HG02885 (cell line): ENCODE data around the gene CFAP74.
"Not testable (repeated sequence)": the region's sequence is repeated elsewhere in the genome, so short reads cannot be mapped to it uniquely, and the experiment has no call there.

Source experiments
- ATAC-seq: cut with Tn5 transposase; IDR thresholded peaks from one replicate; pipeline ENCODE4 v1.9.1; 2021; ENCODE audit warnings: mild to moderate bottlenecking; ENCODE audit not compliant: unreplicated experiment, poor library complexity

Gene CFAP74

DNA sequence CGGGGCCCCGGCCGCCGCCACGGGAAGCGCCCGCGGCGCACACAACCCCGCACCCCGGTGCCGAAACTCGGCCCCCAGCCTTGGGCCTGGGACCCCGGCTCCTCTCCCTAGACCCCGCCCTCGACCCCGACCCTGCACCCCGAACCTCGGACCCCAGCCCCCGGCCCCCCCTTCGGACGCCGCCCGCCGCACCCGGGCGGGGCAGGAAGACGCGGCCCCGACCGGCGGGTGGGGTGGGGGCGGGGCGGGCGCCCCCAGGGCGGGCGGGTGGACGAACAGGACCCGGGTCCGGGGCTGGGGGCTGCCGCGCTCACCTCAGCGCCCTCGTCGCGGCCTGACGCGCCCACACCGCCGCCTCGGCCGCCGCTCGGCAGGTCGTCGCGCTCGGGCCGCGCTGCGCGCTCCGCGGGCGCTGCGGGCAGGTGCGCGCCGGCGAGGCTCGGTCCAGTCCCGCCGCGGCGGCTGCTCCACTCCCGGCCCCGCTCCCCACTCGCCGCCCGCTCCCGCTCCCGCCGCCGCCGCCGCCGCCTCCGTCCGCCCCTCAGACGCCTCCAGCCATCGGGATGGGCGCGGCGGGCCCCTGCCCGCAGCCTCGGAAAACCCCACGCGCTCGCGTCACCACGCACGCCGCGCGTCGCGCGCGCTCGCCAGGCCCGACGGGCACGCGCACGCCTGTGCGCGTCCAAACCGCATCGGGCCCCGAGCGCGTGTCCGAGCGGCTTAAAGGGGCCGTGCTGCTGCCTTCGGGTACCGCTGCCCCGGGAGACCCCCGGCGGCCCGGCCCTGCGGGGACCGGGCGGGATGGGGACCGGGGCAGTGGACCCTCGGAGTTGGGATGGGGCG is 112.9 kb downstream of the CFAP74 start, which contains the start of gene GNB1:
GNB1 (minus strand) TSS at position 582 of the 843 bp plus-strand sequence. CDS start 65,634 bp downstream, outside the sequence.
- ATAC-seq = peak; percentile 78

DNA sequence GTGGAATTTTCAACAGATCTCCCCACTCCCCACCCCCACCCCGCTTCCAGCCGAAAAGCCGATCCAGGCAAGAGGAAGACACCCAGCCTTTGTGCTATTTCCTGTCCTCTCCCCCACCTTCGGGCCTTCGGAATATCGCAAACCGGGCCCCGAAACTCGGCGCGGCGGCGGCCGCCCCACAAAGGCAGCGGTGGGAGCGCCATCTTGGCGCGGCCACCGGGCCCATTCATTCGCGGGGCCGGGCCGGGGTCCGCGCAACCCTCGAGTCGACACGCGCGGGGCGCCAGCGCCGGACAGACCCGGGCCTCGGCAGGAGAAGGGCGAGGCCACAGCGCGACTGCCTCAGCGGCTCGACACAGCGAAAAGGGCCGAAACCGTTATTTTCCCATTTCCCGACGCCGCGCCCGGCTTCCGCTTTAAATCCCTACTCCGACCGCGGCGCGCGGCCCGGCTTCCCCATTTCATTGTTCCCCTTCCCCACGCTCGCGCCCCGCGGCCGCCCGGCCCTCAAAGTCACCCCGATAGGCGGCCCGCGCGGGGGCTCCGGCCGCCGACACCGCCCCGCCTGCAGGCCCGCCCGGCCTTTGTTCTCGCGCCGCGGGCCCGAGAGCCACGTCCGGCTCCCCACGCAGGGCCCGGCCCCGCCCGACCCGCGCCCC is 113.6 kb downstream of the CFAP74 start:
- peak; percentile 36 for ATAC-seq

DNA sequence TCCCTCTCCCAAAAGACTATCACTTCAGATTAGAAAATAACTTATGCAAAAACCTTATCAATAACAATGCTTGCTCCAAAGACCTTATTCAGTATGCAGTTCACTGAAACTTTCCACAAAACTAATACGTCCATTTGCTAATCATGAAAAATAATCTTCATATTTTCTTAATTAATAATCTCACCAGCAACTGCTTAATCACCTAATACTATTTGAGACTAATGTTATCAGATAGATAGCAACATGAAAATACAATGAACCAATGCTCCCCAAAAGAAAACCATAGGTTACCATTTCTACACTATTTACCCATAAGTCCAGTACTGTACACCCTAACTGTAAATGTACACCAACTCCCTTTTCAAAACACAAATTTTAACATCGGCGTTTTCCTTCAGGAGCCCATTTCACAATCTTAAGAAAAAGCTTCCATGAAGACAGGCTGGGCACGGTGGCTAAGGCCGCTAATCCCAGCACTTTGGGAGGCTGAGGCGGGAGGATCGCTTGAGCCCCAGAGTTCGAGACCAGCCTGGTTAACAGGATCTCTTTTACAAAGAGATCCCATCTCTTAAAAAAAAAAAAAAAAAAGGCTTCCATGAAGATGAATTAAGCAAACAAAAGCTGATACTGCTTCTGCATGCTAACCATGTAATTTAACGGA is 114.4 kb downstream of the CFAP74 start:
- ATAC-seq = no peak

DNA sequence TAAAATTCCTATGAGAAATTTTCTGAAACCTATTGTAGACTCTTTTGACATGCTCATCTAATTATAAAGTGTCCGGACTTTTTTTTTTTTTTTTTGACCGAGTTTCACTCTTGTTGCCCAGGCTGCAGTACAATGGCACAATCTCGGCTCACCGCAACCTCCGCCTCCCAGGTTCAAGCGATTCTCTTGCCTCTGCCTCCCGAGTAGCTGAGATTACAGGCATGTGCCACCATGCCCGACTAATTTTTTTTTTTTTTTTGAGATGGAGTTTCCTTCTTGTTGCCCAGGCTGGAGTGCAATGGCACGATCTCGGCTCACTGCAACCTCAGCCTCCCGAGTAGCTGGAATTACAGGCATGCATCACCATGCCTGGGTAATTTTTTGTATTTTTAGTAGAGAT is 119.7 kb downstream of the CFAP74 start:
- not testable (repeated sequence) for ATAC-seq

DNA sequence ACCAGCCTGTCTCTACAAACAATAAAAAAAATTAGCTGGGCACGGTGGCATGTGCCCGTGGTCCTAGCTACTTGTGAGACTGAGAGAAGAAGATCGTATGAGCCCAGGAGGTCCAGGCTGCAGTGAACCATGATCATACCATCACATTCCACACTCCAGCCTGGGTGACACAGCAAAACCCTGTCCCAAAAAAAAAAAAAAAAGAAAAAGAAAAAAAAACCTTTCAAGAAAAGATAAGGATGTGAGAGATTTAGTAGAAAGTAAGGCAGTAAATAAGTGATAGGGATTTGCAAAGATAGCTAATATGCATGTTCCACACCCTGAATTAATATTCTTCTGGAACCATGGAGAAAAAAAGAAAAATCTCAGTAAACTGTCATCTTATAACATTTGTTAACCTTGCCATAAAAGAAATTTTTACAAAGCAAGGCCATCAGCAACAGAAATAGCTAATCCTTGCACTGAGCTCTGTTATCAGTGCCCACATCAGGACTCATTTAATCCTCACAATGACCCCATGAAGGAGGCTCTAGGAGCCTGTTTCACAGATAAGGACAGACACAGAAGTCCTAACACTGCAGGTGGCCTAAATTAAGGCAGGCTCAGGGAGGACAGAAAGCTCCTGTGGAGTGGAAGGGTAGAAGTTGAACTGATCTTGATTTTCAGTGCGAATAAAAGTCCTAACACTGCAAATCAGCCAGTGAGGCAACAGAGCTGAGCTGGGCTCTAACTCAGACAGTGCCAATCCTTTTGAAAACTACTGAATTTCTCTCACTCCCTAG is 120.3 kb downstream of the CFAP74 start:
- ATAC-seq = no peak

DNA sequence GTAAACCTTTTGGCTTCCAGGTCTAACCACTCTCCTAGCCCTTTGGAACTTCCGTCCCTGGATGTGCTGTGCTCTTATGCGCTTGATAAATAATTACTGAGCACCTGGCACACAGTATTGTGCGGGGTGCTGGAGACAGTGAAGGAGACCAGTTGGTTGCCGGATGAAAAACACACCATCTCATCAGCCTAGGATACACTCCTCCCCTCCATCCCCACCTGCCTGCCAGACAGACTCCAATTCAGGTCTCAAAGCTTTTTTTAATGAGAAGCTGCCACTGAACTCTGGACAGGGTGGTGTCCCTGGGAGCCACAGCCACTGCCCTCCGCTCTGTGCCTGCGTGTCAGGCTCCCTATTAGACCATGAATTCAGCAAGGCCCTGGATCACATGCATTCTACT is 121.9 kb downstream of the CFAP74 start:
- no peak for ATAC-seq

DNA sequence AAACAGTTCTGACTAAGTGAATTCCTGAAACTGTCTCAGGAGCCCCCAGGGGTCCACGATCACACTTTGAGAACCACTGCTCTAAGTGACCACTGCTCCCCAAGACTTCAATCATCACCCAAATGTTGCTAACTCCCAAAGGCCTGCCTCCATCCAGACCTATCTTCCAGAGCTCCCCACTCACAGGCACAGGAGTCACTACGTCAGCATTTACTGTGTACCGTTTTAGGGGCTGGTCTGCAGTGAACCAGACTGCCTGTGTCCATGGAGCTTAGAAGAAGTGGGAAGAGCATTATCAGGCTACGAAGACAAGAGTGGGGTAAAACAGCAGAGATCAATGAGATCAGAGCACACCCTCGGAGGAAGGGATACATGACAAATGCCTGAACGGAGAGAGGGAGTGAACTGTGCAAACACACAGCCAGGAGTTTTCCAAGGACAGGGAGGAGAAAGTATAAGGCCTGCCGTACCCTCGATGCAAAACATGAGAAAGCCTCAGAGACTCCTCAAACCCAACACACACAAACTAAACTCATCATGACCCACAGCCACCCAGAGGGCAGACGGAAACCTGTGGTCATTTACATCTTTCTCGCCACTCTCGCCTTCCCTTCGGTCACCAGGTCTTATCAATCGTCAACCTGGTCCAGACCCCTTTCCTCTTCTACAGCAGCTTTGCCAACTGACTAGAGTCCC is 122.8 kb downstream of the CFAP74 start:
- no peak for ATAC-seq

DNA sequence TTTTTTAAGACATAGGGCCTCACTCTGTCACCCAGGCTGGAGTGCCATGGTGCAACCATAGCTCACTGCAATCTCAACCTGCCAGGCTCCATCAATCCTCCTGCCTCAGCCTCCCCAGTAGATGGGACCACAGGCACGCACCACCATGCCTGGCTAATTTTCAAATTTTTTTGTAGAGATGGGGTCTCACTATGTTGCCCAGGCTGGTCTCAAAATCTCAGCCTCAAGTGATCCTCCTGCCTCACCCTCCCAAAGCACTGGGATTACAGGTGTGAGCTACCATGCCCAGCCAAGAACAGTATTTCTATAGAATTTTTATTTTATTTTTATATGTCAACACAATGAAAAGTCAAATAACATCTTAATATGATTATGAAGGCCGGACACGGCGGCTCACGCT is 123.6 kb downstream of the CFAP74 start:
- ATAC-seq = no peak

DNA sequence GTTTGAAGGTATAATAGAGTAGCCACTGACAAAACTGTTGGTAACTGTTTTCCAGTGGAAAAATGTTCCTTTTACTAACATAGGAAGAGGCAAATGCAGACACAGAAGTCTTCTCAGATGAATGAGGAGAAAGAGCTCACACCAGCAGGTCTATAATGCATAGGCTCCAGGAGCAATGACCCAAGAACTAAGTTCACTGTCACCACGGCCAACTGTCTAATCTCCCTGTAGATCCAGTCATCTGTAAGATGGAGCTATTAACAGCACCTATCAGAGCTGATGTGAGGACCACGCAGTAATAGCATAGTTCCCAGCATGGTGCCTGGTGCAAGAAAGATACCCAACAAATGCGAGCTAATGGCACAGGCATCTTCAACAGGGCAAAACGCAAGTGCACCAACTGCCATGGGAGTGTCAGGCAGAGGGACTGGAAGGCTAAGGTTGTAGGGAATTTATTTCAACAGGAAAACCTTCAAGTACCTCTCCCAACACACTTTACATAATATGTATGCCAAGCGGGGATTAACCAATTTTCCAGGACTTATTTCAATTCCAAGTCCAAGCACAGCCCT is 125.6 kb downstream of the CFAP74 start:
- ATAC-seq = no peak

DNA sequence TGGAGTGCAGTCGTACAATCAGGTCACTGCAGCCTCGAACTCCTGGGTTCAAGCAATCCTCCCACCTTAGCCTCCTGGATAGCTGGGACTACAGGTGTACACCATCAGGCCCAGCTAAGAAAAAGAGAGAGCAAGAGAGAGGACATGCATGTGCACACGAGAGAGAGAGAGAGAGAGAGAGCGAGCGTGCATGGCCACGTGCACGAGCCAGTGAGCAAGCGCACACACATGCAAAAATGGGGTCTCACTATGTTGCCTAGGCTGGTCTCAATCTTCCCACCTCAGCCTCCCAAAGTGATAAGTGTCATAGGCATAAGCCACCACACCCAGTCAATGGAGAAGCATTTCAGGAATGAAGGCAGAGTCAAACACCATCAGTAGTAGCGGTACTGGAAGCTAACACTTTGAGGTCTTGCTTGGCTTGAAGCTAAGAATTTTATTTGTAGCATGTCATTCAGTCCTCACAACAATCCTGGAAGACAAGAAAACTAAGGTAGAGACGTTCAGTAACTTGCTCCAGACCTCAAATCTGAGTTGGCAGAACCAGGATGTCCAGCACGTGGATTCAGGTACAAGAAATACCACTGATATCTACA is 127.2 kb downstream of the CFAP74 start:
- ATAC-seq = no peak

DNA sequence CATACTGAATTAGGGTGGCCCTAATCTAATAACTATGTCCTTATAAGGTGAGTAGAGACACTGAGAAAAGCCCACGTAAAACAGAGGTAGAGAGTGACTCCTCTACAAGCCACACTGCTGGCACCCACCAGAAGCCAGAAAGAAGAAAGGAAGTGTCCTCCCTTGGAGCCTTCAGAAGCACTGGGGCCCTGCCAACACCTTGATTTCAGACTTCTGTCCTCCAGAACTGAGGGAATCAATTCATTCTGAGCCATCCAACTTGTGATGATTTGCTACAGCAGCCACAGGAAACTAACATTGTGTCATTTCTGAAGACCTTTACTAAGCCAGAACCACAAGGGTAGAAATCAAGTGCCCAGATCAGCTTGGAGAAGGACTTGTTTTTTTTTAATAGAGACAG is 127.7 kb downstream of the CFAP74 start:
- no peak for ATAC-seq

DNA sequence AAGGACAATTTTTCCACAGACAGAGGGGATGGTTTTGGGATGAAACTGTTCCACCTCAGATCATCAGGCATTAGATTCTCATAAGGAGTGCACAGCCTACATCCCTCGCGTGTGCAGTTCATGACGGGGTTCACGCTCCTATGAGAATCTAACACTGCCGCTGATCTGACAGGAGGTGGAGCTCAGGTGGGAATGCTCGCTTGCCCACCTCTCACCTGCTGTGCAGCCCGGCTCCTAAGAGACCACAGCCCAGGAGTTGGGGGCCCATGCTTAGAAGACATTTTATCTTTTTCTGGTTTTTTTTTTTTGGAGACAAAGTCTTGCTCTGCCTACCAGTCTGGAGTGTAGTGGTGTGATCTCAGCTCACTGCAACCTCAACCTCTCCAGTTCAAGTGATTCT is 128.7 kb downstream of the CFAP74 start:
- no peak for ATAC-seq

DNA sequence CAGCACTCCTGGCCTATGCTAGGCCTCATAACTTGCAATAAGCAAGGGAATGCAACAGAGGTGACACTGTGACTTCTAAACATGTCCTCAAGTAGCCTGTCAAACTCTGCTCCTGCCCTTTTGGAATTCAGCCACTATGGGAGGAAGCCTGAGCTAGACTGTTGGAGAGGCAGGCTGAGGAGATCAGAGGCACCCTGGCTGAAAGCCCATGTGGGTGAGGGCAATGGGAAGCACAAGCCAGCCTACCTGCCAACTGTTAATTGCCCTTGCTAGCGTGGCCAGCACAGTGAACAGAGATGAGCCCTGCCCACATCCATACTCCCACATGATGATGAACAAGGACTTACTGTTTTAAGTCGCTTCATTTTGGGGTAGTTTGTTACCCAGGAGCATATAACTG is 130.4 kb downstream of the CFAP74 start:
- ATAC-seq = no peak

DNA sequence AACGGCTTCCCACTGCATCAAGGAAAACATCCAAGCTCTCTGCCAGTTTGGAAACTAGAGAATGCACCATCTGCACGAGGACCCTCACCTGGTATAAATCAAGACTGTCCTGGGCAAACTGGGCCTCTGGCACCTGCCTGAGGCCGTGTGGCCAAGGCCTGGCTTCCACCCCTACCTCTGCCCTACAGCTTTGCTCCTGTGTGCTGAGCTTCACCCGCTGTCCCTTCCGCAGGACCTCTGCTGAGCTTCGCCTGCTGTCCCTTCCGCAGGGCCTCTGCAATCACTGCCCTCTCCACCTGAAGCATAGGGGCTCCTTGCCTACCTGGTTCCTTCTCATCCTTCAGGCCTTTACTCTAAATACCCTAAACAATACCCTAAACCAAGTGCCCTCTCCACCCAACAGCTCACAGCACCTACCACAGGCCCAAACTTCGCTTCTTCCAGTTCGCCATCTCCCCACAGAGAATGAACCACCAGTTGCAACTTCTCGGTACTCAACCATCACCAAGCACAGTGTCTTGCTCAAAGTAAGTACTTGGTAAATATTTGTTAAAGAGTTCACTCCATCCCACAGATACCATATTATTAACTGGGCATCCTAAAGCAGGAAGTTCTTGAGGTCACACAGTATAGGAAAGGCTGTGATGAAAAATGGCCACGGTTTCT is 131.1 kb downstream of the CFAP74 start:
- no peak for ATAC-seq
